ENCODE results near the gene SLC25A2.
"Not testable (repeated sequence)": the region's sequence is repeated elsewhere in the genome, so short reads cannot be mapped to it uniquely, and the experiment has no call there.

SLC25A2 gene

DNA sequence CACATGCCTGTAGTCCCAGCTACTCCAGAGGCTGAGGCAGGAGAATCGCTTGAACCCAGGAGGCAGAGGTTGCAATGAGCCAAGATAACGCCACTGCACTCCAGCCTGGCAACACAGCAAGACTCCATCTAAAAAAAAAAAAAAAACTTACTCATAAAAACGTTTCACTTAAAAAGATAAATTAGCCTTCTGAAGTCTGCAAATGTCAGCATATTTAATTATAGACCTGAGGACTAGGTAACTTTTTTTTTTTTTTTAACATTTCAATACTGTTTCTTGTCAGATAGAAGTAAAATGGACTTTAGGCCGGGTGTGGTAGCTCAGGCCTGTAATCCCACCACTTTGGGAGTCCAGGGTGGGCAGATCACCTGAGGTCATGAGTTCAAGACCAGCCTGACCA, 13.1 kb upstream of the SLC25A2 start:
- in situ Hi-C loops (cut with MboI; ENCODE audit: low sequenced_read_pairs), result not testable (repeated sequence)

- in situ Hi-C loops (cut with MboI; ENCODE audit: low sequenced_read_pairs), result no loop called here
Measured at GRCh38 chr5:141313711-141314110, 9.9 kb upstream of the SLC25A2 start.

DNA sequence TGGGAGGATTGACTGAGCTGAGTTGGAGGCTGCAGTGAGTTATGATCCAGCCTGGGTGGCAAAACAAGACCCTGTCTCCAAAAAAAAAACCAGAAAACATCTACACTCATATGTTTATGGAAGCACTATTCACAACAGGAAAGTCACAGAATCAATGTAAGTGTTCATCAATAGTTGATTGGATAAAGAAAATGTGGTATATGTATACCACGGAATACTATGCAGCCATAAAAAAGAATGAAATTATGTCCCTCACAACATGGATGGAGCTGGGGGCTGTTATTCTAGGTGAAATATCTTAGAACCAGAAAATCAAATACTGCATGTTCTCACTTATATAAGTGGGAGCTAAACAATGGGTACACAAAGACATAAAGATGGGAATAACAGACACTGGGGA, 2.8 kb upstream of the SLC25A2 start:
- in situ Hi-C loops (cut with MboI; ENCODE audit: low sequenced_read_pairs), result no loop called here

GRCh38 chr5:141298376-141298775, 5.5 kb downstream of the SLC25A2 start:
- in situ Hi-C loops (cut with MboI; ENCODE audit: low sequenced_read_pairs), result no loop called here

DNA sequence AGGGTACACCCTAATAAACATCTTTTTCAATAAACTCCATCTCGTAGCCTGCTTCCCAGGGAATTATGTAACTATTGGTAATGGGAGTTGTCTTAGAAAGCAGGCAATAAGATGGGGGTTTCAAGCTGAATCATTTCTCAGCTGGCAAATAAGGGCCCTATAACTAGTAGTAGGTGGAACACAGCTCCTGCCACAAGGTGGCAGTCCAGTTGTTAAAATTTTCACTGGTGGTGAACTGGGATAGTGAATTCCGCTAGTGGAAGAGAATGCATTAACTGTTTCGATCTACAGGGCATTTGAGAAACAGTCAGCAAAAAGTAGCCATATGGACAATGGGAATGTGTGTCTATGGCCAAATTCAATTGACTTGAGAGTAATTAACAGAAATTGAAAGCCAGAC, 30.9 kb downstream of the SLC25A2 start:
- in situ Hi-C loops (cut with MboI; ENCODE audit: low sequenced_read_pairs), result no loop called here

DNA sequence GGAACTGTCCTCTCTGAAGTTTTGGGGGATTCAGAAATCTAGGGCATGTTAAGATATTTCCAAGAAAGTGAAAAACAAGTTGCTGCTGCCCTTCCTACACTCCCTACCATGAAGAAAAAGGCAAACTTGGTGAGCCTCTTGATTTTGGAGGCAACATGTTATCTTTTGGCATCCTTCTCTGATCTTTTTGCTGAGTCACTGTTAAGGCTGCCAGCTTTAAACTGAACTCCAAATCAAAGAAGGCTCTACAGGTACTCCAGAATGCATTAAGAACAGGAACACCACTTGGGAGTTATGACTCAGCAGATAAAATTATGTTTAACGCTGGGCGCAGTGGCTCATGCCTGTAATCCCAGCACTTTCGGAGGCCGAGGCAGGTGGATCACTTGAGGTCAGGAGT, 34.7 kb downstream of the SLC25A2 start:
- in situ Hi-C loops (cut with MboI; ENCODE audit: low sequenced_read_pairs), result no loop called here

DNA sequence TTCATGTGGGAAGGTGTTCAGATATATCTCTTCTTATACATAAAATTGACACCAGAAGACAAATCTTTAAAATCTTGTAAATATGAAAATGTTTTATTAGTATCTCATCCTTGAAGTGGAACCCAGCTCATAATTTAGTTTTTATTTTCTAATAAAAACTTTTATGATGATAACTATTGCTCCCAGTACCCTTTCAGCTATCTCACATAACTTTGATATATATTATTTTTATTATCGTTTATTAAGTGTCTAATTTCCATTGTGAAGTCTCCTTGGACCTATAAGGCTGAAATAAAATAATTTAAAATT, 42.7 kb downstream of the SLC25A2 start:
- in situ Hi-C loops (cut with MboI; ENCODE audit: low sequenced_read_pairs), result no loop called here

DNA sequence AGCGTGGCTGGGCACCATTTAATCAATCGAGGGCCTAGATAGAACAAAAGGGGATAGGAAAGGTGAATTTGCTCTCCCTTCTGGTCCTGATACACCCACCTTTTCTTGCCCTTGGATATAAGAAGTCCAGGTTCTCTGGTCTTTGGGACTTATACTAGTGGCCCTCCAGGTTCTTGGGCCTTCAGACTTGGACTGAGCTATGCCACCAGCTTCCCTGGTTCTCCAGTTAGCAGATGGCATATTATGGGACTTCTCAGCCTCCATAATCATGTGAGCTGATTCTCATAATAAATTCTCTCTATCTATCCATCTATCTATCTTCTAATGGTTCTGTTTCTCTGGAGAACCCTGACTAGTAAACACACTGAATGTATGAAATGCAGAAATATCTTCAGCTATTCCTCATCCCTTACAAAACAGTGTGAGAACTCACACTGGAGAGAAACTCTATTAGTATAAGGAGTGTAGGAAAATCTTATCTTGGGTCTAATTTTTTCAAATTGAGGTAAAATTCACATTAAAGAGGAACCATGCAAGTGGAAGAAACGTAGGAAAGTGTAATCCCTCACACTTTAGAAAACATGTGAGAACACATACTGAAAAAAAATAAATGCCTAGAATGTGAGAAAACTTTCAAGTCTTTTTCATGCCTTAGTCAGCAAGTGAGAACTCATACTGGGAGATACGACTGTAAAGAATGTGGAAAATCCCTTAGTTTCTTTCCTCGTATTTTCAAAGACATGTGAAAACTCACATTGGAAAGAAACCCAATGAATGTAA, 43.2 kb downstream of the SLC25A2 start:
- in situ Hi-C loops (cut with MboI; ENCODE audit: low sequenced_read_pairs), result no loop called here

DNA sequence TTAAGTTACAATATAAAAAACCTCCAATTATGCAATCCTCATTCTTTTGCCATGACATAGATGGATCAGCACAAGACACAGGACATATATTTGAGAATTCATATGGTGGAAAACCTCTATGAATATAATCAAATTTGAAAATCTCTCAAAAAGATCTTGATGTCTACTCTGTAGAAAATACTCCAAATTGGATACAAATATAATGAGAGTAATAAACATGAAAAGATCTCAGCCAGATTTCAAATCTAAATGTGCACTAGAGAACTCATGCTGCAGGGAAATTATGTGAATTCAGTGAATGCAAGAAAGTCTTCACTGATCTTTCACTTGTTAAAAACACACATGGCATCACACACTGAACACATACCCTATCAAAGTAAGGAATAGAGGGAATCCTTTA, 44.9 kb downstream of the SLC25A2 start:
- in situ Hi-C loops (cut with MboI; ENCODE audit: low sequenced_read_pairs), result no loop called here

GRCh38 chr5:141258464-141258863, 45.4 kb downstream of the SLC25A2 start:
- in situ Hi-C loops (cut with MboI; ENCODE audit: low sequenced_read_pairs), result no loop called here

Data from hTERT RPE-1 (cell line).